Activated CD4-positive, alpha-beta T cell treated with anti-CD3 and anti-CD28 coated beads, Interleukin-2, amount 50 U/mL, for 16 hours (primary cell): Measurements from ENCODE around the gene HEATR9.

Source experiments
- DNase-seq: peaks from one replicate; pipeline ENCODE4 v3.0.0-alpha.2; 2020

Gene HEATR9

DNA sequence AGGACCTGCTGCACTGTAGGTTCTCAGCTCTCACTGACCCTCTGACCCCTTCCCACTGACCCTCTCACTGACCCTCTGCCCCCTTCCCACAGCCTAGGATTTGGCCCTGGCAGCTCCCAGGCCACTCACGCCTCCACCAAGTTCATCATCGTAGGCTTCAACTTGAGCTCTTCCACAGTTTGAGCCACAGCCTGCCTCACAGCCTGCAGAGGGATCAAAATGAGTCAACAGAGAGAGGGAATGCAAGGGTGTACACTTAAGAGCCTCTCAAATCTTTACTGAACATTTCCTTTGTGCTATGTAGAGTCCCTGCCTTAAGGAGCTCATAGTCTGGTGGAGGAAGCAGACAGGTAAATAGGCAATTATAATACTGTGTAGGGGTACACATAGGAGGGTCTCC is 12.1 kb downstream of the HEATR9 start:
- peak; percentile 67 for DNase-seq

DNA sequence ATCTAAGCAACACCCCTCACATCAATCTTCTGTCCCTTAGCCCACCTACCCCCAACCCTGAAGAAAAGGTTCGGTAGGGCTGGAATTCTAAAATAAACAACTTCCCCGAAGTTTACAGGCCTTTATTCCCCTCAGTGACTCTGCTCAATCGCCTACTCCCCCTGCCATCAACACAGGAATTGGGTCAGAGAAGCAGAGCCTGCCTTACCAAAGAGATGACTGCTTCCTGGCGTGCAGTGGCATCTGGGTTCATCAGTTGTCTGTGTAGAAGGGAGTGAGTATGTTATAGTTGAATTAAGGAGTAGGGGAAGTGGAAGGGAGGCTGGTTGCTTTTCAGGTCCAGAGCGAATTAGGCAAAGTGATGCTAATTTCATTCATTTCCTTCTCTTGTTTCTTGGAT is 12.7 kb downstream of the HEATR9 start:
- DNase-seq = no peak

DNA sequence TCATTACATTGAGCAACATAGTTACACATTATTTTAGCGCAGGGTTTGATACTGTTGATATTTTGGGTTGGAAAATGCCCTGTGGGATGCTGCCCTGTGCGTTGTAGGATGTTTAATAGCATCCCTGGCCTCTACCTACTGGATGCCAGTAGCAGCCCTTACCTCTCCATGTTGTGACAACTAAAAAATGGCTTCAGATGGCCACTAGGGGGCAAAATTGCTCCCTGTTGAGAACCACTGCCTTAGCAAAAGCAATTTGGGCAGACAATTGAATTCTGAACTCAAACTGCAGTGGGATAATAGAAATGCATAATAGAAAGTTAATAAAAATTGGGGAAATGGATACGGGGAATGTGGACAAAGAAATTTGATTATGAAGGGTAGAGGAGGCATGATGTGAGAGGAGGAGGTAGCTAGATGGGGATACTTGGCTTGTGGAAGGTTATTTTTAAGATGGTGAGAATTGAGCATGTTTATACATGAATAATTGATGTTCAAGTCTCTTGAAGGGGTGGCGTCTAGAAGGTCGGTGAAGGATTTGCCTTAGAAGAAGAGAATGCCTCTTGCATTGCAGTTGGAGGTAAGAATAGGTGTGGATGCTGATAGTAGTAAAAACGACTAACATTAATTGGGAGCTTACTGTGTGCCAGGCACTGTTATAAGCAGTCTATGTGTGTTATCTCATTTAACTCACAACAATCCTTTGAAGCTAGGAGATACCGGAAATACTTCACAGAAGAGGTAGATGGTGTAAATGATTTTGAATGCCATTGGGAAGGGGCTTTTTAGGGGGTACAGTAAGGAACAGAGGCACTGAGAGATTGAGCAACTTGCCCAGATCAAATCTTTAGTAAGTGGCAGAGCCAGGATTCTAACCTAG is 19.0 kb downstream of the HEATR9 start:
- DNase-seq = peak; percentile 76

DNA sequence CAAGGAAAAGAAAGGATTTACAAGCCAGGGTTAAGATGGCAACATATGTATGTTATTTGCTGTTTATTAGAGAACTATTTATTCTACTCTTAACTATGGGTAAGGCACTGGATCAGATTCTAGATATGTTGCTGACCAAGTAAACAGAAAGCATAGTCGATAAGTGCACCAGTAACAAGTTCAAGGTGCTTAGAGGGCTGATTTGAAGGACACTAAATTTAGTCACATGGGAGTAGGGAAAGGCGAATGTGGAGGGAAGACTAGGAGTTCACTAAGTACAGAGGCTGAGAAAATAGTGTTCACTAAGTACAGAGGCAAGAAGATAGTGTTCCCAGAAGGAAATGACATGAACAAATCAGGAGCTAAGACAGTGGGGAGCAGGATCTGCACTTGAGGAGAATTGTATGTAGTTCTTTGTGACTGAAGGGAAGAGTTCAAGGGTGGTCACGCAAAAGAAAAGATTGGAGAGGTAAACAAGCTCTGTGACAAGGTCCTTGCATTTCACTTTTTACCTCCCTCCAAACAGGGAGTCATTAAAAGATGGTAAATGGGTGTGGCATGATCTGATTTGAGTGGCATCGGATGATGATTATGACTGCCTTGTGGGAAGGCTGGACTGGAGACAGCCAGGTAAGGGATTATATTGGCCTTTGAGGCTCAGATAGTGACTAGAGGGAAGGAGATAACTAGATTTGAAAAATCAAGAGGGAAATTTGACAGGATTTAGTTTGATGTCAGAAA is 20.9 kb downstream of the HEATR9 start:
- no peak for DNase-seq

DNA sequence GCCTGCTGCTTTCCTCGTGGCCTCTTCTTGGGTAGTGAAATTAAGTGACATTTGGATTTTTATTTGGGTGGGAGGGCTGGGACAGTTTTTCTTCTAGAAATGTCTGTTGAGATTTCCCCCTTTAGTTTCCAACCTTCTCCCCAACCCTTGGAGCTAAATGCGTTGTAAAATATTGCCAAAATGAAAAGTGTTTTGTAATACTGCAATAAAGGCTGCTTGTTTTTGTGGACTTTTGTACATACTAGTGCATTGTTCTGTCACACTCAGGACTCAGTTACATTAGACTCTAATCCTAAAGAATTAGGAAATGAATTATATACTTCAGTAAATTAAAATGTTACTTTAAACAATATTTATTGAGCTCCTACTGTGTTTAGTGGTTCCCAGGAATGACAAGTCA is 21.7 kb downstream of the HEATR9 start:
- DNase-seq = no peak

DNA sequence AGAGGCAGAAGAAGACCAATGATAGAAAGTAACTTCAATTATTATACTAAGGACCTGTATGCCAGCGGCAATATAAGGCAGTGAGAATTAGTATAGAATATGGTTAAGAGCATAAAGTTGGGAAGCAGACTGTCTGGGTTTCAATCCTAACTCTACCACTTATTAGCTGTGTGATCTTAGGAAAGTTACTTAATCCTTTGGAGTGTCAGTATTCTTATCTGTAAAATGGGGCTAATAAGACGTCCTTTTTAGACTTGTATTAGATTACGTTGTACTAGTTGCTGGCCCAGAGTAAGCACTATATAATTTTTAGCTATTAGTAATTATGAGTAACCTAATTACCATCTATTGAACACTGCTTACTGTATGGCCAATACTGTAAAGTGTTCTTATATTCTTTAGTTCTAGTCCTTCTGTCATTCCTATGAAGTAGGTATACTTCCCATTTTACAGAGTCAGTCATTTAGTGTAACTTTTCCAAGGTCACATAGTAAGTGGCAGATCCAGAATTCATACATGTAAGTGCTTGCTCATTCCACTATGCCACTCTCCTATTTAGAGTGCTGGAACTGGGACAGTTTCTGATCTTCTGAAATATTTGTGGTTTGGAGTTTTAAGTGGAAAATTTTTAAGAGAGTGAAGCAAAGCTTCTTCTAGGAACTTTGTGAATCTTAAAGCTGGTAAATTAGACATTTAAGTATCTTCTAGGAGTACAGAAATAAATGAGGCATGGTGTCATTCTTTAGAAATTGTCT is 22.5 kb downstream of the HEATR9 start:
- no peak for DNase-seq

DNA sequence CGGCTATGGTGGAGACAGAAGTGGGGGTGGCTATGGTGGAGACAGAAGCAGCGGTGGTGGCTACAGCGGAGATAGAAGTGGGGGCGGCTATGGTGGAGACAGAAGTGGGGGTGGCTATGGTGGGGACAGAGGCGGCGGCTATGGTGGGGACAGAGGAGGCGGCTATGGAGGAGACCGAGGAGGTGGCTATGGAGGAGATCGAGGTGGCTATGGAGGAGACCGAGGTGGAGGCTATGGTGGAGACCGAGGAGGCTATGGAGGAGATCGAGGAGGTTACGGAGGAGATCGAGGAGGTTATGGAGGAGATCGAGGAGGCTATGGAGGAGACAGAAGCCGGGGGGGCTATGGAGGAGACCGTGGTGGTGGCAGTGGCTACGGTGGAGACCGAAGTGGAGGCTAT is 24.1 kb downstream of the HEATR9 start:
- no peak for DNase-seq

DNA sequence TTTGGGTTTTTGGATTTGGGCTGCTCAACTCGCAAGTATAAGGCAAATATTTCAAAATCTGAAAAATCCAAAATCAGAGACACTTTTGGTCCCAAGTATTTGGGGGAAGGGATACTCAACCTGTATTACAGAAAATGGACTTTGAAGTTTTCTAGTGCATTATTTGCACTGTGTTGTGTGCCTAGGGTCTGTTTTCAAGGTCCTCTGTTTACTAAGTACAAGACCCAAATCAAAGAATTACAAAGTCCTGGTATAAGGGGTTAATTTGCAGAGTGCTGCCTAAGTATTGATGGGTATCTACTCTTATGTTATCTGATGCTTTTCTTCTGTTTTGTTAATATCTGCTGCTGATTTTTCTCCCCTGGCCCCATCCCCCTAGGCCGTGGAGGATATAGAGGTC is 25.0 kb downstream of the HEATR9 start:
- DNase-seq = no peak

DNA sequence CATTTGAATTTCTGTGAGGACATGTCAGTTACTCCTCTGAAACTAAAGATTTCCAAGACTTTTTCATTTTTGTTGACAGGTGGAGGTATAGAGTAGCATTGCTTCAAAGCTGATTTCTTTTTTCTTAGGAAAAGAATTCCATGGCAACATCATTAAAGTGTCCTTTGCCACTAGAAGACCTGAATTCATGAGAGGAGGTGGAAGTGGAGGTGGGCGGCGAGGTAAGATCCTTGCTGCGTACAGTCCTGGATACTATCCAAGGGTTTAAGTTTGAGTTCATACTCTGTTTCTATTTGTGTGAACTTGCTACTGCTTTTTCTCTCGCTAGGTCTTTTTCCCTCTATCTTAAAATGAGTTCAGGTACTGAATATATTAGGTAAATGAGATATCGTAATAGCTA is 26.5 kb downstream of the HEATR9 start:
- DNase-seq = no peak

DNA sequence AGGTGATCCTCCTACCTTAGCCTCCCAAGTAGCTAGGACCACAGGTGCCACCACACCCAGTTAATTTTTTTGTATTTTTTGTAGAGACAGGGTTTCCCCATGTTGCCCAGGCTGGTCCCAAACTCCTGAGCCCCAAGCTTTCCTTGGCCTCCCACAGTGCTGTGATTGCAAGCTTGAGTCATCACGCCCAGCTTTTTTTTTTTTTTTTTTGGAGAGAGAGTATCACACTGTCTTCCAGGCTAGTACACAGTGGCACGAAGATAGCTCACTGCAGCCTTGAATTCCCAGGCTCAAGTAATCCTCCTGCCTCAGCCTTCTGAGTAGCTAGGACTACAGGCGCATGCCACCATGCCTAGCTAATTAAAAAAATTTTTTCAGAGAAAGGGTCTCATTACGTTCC is 27.2 kb downstream of the HEATR9 start:
- DNase-seq = no peak

DNA sequence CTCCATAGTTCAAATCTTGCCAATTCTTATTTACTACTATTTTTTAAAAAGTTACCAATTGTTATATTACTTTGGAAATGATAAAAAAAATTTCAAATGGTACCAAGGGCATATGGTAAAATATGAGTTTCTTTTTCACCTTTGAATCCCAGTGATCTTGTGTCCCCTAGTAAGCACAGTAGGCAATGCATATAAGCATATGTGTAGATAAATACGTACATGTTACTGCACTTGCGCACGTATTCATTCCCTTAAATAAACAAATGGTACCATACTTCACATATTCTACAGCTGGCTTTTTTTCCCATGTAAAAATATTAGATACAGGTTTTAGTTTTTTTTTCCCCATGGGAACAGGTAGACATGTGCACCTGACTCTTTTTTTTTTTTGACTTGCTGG is 27.6 kb downstream of the HEATR9 start:
- DNase-seq = no peak

DNA sequence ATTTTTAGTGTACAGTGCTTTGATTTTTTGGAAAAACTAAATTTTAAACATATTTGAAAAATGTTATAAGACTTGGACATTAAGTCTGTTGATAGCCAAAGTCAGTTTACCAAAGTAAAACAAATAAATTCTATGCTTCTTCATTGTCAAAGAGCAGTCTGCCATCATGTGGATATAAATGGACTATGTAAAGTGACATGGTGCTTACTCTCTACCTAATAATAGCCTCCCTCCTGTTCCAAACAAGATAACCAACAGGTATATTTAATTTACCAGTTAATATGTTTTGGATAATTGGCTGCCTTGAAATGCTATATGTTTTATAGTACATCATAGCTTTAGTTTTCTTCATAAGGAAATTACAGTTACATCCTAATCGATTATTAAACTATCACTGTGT is 43.5 kb downstream of the HEATR9 start:
- no peak for DNase-seq

DNA sequence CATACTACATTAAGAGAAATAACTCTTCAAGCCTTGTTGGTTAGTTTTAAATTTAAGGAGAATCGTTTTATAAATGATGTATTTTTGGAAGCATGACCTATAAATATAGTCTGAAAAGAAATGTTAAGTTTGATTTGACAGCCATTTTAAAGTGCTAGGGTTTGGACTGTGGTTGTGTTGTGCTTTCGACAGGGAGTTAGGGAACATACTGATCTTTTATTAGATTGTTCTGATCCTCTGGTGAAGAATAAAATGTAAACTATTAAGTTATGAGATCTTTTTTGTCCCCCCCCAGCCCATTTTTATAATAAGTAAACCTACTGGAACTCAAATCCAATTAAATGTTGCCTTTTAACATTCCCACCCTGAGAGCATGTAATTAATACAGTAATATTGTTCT is 47.4 kb downstream of the HEATR9 start:
- no peak for DNase-seq

DNA sequence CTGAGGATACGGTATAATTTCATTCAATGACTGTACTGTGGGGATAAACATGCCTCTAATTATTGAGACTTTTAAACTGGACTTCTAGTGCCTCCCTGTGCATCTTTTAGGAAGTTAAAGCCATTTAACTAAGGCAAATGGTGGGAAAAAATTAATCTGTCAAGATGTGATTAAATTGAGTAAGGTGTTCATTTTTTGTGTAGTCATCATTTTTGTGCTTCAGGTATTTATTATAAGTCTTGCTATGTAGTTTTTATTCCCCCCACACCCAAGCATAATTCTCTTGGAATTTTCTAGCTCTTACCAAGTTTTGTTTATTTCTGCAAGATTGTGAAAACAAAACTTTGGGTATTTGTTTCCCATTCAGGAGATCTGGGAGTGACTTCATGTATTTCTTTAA is 49.2 kb downstream of the HEATR9 start:
- DNase-seq = no peak

DNA sequence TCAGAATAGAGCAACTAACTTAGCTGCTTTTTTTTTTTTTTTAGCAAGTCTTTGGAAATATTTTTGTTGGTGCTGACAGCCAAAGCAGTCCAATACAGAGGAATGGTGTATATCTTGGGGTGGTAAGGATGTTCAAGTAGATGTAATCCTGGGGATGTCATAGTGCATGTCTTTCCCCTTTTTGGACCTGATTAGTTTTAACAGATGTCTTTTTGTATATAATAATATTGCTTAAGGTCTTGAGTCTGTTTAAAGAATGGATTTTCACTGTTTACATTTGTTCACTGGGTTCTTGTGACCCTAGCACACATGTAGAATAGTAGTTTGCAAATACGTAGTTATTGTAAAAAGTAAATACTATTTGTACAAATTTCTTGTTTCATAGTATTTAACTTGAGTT is 51.5 kb downstream of the HEATR9 start:
- DNase-seq = no peak

DNA sequence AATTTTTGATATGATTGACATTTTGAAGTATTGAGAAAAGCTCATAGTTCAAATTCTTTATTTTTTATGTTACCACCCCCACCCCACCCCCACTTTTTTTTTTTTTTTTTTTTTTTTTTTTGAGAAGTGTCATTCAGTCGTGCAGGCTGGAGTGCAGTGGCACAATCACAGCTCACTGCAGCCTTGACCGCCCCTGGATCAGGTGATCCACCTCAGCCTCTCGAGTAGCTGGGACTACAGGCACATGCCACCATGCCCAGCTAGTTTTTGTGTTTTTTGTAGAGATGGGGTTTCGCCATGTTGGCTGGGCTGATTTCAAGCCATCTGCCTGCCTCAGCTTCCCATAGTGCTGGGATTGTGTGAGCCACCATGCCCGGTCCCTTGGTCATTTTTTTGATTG is 52.0 kb downstream of the HEATR9 start:
- DNase-seq = no peak

DNA sequence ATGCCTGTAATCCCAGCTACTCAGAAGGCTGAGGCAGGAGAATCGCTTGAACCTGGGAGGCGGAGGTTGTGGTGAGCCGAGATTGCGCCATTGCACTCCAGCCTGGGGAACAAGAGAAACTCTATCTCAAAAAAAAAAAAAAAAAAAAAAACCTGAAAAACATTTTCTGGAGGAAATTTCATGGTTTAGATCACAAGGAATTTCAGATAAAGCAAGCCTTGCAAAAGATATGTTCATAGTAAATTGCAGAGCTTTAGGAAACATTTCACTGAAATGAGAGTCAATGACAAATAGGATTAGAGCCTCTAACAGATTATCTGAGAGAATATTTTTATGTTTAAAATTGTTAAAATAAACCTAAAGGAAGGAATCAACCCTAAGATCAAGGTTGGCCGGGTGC is 56.2 kb downstream of the HEATR9 start:
- DNase-seq = no peak

DNA sequence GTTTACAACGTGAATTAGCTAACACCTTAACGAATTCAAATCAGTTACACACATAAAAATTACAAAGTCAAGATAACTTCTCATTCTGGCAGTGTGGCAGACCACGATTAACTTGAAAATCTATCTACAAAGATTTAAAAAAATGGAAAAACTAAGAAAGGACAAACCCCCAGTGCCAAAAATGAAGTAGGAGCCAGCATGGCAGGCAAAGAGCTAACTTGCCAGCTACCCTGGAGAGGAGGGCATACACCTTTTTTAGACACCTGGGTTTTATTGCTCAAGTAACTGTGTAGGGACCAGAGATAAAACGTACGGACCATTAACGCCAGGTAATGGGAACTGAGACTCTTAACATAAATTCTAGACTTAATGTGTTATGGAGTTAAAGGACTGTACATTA is 56.9 kb downstream of the HEATR9 start:
- DNase-seq = no peak

DNA sequence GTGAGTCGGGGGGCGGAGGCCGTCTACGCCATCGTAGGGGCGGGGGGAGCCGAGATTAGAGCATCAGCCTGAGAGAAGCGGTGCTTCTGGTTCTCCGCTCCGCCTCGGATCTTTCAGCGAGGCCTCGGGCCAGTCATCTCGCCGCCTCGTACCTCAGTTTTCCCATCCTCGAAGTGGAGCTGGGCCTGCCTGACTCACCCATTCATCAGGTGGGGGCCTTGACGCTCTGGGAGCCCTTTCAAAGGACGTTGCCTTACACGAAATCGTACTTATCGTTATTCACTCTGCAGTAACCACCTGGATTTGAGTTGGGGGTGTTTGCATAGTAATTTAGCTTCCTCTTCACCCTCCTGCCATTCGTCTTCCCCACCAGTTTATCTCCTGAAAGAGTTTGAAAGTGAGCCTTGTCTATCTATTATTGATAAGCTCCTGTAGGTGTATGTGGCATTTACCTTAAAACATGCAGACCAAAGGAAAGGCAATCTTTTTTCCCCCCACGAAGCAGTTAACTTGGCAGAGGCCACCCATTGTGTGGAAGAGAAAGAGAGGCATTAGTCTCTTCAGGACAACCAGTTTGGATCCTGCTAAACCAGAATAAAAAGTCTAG is 58.7 kb downstream of the HEATR9 start:
- DNase-seq = no peak

DNA sequence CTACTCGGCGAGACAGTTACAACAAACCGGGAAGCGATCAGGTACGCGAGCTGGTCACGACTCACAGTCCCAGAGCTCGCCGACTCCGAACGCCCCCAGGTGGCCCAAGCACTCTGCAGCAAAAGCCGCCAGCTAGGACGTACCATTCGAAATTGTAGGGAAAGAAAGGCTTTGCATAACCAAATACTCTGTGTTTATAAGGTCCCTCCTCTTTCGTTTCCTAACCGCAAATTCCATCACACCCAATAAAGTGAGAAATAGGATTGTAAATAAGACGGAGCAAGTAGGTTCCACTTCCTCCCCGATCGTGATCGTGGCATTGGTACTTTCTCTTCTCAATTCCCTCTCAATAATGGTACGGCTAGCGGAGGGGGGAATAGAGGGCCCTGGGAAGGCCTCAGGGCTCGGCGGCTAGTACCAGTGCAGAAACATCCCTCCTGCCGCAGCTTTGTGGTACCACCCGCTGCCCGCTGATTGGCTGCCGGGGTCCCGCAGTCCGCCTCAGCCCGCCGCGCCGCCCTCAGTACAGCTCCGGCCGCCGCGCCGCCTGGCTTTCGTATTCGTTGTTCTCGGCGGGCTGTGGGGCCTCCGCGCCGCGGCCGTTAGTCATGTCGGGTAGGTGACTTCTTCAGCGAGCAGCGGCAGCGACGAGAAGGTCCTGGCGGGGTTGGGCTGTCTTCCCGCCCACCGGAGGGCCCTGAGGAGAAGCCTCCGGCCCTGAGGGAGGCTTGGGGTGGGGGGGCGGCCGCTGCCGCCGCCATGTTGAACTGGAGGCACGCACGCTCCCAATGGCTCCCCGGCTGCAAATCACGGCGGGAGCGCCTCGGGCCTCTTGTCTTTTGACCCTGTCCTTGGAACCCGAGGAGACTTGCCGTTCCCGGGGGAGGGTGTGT is 59.5 kb downstream of the HEATR9 start, which contains the start of gene TAF15:
Gene TAF15 (plus strand): TSS at position 523 of the 893 bp plus-strand sequence. CDS start 86 bp downstream, at position 609.
- DNase-seq = peak; percentile 99

DNA sequence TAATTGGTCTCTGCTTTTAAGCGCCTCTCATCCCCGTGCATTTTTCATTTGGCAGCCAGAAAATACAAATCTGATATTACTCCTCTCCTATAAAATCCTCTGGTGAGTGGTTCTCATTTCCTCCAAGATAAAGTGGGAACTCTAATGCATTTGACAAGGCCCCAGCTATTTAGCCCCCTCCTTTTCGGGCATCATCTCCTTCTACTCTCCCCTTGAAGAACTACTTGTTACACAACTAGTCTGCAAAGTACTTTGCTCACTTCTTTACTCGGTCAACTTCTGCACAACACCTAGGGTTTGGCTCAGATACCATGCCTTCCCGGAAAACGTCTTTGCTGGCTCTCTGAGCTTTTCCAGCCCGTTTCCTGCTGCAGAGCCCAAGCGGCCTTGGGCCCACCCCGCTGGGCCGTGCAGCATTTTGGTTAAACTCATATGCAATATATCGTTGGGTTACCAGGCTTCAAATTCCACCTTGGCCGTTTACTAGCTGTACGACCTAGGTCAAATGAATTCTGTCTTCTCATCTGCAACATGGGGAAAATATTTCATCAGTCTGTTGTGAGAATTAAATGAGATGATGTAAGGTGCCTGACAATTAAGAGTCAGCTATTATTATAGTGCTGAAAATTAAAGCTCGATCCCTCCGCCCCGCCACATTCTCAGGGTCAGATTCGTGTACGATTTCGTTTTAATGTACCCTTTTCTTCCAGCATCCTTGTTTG is 60.3 kb downstream of the HEATR9 start:
- no peak for DNase-seq
